Frontal cortex (tissue), 4 donors: ENCODE results near the gene RHOT1. TPM values are rescaled to one million over a fixed set of nuclear protein-coding genes. Genes with fewer than 3 reads are reported as not detected.
A peak's percentile ranks its signal among the peaks of the same experiment; 100 is the strongest.
"Not testable (repeated sequence)": the region's sequence is repeated elsewhere in the genome, so short reads cannot be mapped to it uniquely, and the experiment has no call there.

ENCODE experiments used
- DNase-seq, 2 donors: peaks; one replicate each; pipeline ENCODE4 v3.0.0; 2012; ENCODE audit warnings: low spot score in 2 of 2
- FAIRE-seq: peaks from 2 replicates; lab custom pipeline; 2012; peaks lifted over from hg19 to GRCh38; lab: Jason Lieb, UNC
- total RNA-seq: library from RNA; depleted of rRNA; stranded (reverse); fragments of >200 nt; gene quantifications from one replicate; pipeline ENCODE4 v1.2.3, GENCODE V29; 2014
- donor health status: control.
- donor health status: control.
- donor health status: control.

Gene RHOT1
- total RNA-seq = 156 TPM

DNA sequence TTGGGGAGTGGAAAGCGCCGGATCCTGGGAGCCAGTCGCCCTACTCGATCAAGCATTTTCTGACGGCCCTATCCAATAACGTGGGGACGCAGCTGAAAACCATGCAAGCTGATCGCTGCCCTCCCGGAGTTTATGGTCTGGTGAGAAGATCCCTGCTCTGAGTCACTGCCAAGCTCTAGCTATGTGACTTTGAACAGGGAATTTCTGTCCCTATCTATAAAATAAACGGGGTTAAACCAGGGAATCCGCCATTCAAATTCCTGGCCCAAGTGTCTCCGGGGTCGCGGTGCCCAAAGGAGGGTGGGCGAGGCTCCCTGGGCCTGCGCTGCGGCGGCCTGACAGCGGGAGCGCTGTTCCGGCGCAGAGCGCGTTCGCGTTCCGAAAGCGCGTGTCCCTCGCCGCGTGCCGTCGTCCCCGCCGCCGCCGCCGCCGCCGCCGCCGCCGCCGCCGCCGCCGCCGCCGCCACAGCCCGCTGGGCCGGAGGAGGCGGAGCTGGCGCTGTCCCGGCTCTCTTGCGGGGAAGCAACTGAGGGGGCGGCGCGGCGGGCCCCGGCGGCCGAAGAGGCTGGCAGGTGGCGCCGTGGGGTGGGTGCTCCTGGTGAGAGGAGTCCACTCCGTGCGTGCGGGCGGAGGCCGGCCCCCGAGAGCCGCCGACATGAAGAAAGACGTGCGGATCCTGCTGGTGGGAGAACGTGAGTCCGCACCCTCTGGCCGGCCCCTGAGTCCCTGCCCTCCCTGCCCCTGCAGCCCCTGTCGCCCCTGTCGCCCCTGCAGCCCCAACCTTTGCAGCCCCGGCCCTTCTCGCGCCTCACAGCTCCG is at the start of gene RHOT1:
TSS of gene RHOT1 (plus strand) at position 465 of the 819 bp plus-strand sequence. CDS start at position 656, 191 bp downstream.
- peak; percentile 71 to 82 for DNase-seq
- no peak for FAIRE-seq

DNA sequence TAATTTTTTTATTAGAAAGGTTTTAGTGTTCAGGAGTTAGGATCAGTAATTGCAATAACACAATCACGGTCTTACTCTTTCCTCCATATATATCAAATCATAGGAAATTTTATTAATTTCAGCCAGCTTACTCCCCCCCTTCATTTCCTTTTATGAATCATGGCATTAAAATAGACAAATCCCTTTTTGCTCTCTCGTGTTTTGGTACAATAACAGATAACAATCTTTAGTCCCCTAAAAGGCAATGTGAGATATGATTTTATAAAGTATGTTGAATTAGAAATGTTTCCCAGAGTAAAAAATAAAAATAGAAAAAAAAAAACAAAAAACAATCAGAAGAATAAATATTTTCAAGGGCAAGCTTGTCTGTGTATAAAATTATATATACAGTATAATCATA is 42.6 kb upstream of the RHOT1 start:
- DNase-seq = no peak
- peak; percentile 21 for FAIRE-seq

DNA sequence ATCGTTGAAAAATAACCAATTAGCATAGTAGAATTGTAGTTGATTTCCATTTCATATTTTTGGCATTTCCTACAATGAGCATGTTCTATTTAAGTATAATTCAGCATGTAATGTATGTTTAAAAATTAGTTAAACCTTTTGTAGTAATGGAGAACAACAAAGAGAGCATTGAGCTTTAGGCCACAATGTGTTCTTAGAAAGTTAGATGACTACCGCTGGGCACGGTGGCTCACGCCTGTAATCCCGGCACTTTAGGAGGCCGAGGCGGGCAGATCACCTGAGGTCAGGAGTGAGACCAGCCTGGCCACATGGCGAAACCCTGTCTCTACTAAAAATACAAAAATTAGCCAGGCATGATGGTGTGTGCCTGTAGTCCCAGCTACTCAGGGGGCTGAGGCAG is 42.0 kb upstream of the RHOT1 start:
- not testable (repeated sequence) for FAIRE-seq, DNase-seq

DNA sequence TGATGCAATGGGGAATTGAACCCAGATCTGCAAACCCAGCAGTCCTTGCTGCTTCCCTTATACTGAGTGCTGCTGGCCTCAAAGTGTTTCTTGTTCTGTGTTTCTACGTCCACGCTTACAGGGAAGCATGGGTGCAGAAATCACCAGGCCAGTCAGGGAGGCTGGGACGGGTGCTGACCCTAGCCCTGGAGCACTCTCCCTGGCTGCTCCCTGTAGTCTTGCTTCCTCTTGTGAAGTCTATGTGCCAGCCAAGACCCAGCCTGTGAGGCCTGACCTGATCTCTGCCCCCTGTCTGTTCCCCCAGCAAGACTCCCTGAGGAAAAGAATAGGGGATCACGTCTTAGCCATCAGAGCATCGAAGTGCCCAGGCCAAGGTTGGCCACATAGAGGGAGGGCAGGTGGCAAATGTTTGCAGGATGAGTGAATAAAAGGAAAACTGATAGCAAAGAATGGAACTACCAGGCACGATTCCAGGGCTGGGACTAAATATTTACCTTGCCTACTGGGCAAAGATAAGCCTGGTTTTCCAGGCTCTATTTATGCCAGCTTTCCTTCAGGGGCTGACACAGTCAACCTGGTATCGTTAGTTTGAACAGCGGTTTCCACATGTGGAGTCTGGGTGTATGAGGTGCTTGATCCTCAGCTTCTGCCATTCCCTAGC is 41.2 kb upstream of the RHOT1 start:
- DNase-seq (no peak), FAIRE-seq (no peak)

DNA sequence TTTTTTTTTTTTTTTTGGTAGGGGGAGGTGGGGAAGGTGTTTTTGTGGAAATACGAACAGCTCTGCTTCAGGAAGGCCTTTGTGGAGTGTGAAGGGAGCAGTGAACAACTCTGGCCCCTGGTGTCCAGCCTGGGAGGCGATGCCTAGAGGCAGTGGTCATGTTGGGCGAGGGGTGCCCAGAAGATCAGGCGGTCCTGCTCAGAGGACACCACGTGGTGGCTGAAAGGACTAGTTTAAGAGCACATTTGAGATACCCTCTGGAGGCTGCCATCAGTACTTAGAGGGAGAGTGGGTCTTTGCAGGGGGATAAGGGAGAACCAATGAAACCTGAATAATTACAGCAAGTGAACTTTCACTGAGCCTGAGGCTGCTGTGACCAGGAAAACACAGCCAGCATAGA is 40.1 kb upstream of the RHOT1 start:
- no peak for DNase-seq
- FAIRE-seq = no peak

DNA sequence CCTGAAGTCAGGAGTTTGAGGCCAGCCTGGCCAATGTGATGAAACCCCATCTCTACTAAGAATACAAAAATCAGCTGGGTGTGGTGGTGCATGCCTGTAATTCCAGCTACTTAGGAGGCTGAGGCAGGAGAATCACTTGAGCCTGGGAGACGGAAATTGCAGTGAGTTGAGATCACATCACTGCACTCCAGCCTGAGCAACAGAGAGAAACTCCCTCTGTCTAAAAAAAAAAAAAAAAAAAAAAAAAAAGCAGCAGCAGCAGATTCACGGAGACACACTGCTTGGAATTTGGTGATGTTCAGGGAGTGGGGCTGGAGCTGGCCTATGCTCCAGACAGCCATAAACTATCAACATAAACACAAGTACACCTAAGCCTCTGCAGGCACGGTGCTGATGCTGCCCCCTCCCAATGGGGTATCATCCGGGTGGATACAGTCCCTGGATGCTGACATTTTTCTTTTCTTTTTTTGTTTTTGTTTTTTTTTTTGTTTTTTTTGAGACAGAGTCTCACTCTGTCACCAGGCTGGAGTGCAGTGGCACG is 39.6 kb upstream of the RHOT1 start:
- FAIRE-seq (no peak), DNase-seq (no peak)

DNA sequence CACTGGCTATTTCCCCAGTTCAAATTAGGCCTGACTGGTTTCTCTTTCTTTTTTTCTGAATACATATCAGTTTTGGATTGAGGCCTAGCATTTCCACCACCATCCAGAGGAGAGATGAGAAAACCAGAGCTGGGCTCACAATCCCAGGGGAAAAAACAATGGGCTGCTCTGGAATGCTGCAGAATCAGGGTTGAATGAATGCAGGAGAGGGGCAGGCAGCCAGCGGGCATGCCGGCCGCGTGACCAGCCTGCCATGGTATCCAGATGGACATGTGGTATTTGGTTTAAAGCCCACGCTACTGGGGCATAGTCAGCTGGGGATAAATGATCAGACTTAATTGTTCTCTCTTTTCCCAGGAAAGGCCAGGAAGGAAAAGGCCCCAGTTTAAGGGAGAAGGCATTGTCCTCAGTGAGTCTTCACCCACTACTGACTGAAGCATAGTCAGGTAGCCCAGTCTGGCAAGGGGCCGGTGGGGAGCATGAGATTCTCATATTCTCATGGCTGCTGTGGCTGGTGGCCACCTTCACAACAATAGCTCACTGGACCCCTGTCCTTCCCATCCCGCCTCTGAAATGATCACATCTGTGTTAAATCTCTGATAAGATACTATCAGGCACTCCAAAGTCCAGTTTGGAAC is 38.7 kb upstream of the RHOT1 start:
- FAIRE-seq (no peak), DNase-seq (no peak)

DNA sequence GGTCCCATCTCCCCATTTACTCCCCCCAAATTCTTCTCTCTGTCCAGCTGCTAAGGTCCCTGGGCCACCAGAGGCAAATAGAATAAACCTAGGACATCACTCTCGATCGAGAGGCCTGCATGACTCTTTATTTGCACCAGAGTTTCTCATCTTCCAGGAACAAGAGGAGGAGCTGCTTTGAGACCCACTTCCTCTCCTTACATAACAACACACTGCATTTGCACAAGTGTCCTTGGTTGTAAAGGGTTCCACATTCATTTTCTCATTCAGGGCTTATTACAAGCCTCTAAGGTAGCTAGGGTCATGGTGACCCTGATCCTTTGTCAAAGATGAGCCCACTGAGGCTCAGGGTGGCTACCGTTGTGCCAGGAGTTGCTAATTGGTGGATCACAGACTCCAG is 38.1 kb upstream of the RHOT1 start:
- FAIRE-seq = no peak

DNA sequence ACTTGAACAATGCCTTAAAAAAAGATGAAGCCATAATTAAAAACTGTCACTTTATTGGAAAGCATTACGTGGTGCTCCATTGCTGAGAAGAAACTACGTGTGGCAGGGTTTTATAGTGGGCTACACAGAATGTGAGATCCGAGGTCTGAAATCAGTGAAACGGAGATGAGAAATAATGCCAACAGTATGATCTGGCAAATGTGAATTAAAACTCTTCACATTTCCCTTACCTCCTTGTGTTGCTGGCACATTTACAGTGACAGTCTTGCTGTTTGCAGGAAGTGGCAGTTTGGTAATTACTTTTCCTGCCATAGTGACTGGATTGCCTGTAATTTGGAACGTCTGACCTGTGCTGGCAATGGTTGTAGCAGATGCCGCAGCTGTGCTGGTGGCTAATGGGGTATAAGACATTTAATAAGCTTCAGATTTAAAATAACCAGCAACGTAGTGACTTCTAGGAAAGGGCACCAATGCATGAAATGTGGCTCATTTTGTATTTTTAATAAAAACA is 35.8 kb upstream of the RHOT1 start:
- FAIRE-seq, DNase-seq: not testable (repeated sequence)

More for the DNA sequence above, 38.1 kb upstream of the RHOT1 start:
- DNase-seq = no peak

DNA sequence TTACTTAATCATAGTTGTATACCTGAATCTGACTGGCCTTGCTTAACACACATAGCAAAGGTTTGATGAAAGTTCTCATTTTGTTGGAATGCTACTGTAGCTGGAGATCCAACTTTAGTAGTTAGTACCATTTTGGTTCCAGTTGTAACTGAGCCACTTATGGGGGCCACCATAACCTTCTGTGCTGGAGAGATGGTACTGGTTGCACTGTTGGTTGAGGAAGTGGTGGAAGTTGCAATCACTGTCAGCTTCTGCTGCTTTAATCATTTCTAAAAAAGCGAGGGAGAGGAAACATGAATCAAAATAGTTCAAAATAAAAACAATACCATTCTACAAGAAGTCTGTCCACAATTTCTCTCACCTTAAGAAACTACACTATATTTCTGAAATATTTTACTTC is 35.1 kb upstream of the RHOT1 start:
- not testable (repeated sequence) for DNase-seq, FAIRE-seq

DNA sequence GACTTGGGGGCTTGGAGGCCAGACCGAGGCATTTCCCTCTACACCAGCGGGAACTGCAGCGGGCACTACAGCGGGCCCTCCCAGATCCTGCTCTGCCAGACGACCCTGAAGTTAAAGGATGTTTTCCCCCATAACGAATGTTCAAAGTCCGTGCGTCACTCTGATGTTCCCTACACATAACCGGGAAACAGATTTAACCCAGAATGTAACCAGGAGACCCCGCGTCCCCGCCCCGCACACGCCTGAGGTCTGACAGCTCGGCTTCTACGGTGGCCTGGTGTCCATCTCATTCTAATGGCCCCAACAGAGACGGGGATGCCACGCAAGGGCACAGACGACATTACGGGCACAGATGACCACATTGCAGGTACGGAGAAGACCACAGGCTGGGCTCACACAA is 31.7 kb upstream of the RHOT1 start:
- no peak for DNase-seq
- no peak for FAIRE-seq

DNA sequence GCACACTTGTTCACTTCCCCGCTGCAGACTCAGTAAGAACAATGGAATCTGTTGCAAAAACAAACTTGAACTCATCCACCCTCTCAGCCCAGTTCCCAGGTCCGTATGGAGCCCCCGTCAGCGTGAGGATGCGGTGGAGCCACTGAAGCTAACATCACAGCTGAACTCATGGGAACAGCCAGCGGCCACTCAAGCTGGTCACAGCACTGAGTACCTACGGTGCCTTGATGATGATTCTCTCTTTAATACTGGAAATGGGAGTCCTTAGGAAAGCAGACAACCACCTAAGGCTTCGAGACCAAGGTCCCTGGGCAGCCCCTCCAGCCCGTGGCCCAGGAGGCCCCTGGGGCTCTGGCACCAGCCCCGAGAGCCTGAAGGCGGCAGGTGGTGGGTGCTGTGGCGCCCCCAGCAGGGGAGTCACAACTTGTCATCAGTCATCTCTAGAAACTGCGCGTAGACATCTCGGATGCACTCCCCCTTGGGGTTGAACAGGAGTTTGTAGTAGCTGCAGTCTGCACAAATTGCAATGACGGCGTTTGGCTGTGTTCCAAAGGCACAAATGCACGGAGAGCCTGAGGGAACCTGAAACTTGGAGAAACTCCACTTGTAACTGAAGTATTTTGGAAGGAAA is 31.0 kb upstream of the RHOT1 start:
- FAIRE-seq (no peak), DNase-seq (peak in 1 of 2 donors; percentile 41)

DNA sequence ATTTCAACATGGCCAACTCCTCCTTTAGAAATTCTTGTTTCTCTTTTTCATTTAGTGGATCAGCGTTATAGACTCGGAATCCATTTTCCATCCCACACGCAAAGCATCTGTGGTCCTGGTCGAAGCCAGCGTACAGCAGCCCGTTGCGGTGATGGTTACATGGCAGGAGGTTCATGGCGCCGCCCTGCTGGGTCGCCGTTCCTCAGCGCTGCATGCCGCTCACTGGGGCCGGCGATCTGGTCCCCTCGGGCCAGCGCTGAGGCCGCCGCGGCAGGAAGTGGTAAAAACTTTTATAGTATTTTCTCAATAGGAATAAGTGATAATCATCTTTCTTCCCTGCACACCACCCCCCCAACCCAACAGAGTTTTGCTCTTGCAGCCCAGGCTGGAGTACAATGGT is 29.9 kb upstream of the RHOT1 start:
- FAIRE-seq (no peak), DNase-seq (no peak)

DNA sequence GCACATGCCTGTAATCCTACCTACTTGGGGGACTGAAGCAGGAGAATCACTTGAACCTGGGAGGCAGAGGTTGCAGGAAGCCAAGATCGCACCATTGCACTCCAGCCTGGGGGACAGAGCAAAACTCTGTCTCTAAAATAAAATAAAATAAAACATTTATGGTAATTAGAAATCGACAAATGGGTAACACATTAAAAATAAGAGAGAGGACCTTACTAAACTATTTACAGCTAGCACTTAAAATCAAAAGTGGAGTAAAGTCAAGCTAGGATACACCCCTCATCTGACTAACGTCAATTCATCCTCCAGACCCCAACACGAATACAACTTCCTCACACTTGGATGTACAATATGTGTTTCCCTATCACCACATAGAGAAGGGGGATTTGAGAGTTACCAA is 27.8 kb upstream of the RHOT1 start:
- DNase-seq (no peak), FAIRE-seq (no peak)

DNA sequence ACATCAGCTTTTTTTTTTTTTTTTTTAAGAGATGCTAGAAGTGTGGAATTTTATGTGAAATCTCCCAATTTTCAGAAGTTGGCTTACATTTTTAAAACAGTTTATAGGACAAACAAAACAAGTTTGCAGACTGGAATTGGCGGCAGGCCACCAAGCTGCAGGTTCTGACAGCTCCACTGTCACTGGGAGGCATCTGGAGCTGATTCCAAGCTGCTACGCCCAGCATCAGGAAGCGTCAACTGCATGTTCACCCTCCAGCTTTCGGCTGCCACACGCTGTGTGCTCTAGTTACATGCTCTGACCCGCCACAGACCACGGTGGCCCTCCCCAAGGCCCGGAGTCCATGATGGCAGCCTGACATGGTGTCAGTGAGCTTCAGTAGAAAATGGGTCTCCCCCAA is 26.8 kb upstream of the RHOT1 start:
- DNase-seq, FAIRE-seq: not testable (repeated sequence)

DNA sequence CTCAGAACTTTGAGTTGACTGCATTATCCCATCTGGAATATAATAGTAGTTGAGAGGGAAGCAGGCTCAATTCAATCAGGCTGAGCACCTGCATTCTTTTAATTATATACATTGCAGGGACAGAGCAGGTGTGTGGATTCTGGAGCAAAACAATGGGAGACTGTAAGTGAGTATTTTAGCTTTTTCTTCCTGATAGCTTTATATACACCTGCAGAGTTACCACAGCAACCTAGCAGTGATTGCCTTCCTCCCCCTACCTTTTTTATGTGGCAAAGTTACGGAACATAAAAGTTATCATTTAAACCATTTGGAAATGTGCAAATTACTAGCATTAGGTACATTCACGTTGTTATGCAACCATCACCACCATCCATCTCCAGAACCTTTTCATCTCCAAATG is 25.4 kb upstream of the RHOT1 start:
- DNase-seq (no peak), FAIRE-seq (no peak)

DNA sequence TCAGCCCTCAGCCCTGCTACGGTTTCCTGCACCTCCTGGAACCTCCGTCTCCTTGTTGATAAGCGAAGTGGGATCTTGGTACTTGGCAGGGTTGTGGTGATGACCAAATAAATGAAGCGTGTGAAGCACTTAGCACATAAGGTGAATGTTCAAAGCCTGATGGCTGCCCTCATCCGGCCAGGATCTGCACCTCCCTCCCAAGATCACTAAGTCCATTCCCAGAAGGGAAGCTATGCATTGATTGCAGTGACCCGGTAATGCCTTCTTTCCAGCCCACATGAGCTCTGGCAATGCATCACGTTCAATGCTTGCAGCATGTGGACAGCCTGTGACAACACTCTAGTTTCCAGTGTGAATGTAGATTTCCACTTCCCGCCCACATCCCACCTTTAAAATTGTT is 24.9 kb upstream of the RHOT1 start:
- DNase-seq (no peak), FAIRE-seq (no peak)

DNA sequence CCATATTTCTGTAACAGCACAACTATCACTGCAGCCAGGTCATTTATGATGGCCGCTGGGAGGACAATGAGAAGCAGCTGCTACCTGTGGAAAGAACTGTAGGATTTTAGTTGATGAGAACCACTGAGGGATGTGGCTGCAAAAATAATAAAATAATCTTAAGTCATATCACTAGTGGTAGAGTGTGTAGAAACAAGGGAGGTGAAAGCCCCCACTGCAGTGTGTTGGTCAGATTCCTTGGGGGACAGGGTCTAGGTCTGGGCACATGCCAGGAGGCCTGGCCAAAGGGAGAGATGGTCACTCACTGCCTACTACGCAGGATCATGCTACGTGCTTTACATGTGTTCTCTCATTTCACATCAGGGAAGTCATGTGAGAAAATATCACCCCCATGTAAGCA is 24.2 kb upstream of the RHOT1 start:
- not testable (repeated sequence) for FAIRE-seq, DNase-seq

DNA sequence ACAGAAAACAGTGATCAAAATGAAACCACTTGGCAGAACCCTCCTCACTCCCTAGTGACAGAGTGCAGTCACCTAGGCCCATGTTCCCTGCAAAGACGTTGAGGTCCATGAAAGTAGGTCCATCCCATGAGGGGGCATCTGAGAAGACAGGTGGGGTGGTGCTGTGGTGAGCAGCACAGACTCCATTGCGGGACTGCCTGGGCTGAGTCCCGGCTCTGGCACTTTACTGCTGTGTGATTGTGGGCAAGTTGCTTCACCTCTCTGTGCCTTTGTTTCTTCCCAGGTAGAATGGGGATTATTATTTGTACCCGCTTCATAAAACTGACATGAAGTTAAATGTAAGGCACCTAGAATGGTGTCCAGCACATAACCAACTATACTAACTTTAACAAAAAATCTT is 23.5 kb upstream of the RHOT1 start:
- DNase-seq (no peak), FAIRE-seq (no peak)

DNA sequence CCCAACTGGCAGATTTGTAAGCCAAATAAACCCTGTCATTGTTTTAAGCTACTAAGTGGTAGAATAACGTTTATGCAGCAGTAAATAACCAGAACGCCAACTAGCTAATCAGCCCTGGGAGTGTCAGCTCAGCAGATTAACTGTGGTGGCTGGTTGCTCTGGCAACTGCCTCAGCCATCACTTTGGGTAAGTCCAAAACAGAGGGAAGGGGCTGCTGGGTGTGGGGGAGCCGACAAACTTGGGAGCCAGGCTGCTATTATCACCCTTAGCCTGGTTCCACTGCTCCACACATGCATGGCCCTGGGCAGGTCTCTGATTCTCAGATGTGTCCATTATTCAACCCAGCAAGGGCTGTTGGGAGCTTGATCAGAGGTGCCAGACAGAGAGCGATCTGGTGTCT is 22.2 kb upstream of the RHOT1 start:
- no peak for DNase-seq
- FAIRE-seq = no peak
